Ramos (cell line): ENCODE results near the gene CFAP69.

Experiments
- in situ Hi-C: fragments of 300-500 bp; cut with MboI; formaldehyde crosslinking; loops from one replicate; pipeline ENCODE4 v1.14.3; 2022; ENCODE audit warnings: low sequenced_read_pairs; ENCODE audit not compliant: unreplicated experiment

CFAP69 gene, protein sequence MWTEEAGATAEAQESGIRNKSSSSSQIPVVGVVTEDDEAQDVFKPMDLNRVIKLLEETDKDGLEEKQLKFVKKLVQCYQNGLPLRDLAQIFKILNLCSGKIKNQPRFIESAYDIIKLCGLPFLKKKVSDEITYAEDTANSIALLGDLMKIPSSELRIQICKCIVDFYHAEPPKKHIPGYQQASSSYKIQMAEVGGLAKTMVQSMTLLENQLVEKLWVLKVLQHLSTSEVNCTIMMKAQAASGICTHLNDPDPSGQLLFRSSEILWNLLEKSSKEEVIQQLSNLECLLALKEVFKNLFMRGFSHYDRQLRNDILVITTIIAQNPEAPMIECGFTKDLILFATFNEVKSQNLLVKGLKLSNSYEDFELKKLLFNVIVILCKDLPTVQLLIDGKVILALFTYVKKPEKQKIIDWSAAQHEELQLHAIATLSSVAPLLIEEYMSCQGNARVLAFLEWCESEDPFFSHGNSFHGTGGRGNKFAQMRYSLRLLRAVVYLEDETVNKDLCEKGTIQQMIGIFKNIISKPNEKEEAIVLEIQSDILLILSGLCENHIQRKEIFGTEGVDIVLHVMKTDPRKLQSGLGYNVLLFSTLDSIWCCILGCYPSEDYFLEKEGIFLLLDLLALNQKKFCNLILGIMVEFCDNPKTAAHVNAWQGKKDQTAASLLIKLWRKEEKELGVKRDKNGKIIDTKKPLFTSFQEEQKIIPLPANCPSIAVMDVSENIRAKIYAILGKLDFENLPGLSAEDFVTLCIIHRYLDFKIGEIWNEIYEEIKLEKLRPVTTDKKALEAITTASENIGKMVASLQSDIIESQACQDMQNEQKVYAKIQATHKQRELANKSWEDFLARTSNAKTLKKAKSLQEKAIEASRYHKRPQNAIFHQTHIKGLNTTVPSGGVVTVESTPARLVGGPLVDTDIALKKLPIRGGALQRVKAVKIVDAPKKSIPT

DNA sequence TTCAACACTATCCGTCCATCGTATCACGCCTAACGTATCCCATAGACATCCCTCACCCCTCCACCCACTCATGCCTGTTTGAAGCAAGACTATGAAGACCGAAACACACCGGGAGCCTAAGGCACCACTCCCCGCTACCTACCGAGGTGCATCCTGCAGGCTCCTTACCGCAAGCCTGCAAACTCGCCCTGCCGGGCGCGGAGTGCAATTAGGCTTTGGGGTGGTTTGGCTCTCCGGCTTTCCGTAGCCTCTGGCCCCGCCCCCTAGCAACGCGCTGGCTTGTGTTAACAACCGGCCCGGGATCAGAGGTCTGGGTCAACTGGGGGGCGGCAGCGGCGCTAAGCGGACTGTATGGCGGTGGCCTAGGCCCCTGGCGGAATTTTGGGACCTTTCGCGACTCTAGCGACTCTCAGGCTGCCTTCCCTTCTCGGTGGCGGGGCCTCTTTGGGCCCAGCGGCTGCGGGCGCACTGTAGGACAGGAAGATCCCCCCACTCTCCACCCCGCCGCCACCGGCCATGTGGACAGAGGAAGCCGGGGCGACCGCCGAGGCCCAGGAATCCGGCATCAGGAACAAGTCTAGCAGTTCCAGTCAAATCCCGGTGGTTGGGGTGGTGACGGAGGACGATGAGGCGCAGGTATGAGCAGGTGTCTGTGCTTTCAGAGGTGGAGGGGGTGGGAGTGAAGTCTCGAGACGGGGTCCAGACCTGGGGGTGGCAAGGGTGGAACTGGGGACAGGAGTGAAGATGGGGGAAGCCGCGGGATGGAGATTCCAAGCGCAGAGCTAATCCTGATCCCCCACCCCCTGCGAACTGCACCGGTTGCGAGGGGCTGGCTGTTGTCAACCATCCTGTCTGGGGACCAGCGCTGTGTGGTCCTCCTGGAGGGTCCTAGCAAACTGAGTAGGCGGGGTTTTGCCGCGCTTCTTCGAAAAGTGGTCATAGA is at the start of gene CFAP69:
CFAP69 (plus strand) TSS at position 266 of the 943 bp plus-strand sequence; CDS start at position 517, 251 bp downstream.
- in situ Hi-C loops: no loop called here

DNA sequence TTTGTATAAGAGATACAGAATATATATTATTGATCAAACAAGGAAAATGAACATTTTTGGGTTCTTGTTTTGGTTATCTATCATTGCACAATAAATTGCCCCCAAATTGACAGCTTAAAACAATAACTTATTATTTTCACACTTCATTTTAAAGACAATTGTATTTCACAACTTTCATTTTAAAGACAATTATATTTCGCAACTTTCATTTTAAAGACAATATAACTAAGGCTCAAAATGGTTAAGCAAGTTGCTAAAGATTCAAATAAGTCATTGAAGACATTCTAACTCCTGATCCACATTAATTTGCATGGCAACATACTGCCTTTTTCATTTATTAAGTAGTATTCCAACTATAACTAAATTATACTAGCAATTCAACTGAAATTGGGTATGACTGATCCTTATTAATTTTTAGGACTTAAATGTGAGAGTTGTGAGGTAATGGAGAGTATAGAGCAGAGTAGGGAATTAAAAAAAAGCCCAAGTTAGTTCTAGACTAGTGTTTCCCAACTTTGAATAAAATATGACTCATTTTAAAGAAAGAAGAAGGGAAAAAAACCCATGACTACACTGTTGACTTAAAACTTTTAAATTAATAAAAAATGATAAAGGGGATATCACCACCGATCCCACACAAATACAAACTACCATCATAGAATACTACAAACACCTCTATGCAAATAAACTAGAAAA is 43.3 kb upstream of the CFAP69 start:
- in situ Hi-C loops: no loop called here

DNA sequence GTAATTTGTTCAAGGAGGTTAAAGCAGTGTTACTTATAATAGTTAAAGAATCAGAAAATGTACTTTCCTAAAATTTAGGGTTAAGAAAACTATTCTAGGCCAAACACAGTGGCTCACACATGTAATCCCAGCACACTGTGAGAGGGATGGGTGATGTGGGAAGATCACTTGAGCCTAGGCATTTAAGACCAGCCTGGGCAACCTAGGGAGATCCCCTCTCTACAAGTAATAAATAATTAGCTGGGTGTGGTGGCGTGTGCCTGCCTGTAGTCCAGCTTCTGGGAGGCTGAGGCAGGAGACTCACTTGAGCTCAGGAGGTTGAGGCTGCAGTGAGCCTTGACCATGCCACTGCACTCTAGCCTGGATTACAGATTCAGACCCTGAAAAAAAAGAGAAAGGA is 37.0 kb upstream of the CFAP69 start:
- in situ Hi-C loops: no loop called here

DNA sequence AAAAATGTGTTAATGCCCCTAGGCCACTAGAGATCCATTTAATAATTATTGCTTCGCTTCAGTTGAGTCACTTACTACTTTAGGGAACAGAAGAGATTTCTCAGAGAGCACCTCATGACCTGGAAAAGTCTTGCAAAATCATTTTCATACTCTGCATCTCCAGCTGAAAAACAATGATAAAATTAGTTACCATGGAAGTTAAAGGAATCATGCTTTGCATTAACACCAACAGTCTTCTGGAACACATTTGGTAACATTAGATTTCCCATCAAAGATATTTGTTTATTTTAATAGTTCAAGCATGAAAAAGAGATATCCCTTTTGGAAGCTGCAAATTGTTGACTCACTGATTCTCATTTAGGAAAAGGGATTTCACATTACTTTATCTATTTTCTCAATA is 35.2 kb upstream of the CFAP69 start:
- in situ Hi-C loops: no loop called here

DNA sequence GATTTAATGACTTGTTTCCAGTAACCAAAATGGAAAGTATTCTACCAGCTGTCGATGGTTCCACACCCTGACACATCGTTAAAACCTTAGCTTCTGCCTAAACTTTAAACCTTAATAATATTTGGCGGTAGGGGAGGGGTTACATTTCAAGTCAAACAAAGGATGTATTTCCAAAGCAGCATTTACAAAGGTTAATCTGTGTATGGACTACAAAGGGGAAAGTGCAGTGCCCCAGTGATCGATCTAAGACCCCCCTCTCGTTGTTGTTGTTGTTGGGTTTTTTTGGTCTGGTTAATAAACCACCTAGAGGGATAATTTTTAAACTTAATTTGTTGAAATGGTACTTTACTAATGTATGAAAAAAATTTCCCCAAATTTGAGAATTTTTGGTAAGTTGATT is 34.5 kb upstream of the CFAP69 start:
- in situ Hi-C loops: no loop called here

DNA sequence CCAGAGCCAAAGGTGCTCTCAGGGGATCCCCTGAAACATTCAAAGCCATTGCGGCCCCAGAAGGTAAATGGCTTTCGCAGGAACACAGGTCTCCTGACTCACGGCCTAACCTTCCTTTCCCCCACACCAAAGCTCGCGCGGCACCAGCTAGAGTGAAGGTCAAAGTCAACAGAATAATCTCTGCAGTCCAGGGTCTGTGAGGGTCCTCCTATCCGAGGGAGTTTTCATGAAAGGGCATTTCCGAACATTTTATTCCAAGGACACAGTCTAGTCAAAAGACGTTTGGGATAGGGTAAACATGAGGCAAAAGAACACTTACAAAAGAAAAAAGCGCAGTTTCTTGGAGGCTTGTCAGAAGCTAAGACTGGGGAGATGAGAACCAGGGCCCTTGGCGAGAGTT is 34.0 kb upstream of the CFAP69 start:
- in situ Hi-C loops: no loop called here

DNA sequence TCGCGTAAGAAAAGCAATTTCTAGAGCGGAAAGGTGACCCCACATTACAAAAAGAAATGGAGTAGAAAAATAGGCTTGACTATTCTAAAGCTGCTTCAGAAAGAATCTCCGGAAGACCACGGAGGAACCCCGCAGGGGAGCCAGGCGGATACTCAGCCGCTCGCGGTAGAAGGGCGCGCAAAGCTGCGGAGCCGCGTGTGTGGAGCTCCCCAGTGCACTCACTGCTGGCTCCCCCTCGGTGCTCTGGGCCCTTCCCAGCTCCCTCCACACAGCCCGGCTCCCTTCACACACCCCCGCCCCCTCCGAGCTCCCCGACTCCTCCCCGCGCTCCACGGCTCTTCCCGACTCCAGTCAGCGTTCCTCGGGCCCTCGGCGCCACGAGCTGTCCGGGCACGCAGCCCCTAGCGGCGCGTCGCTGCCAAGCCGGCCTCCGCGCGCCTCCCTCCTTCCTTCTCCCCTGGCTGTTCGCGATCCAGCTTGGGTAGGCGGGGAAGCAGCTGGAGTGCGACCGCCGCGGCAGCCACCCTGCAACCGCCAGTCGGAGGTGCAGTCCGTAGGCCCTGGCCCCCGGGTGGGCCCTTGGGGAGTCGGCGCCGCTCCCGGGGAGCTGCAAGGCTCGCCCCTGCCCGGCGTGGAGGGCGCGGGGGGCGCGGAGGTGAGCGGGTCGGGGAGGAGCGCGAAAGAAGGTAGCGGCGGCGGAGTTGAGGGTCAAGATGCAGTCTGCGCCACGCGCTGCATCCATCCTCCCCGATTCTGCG is 33.4 kb upstream of the CFAP69 start, which contains the start of gene STEAP2:
STEAP2 (plus strand) TSS at position 350 of the 758 bp plus-strand sequence. CDS start 13,343 bp downstream, outside the sequence.
- in situ Hi-C loops: no loop called here

DNA sequence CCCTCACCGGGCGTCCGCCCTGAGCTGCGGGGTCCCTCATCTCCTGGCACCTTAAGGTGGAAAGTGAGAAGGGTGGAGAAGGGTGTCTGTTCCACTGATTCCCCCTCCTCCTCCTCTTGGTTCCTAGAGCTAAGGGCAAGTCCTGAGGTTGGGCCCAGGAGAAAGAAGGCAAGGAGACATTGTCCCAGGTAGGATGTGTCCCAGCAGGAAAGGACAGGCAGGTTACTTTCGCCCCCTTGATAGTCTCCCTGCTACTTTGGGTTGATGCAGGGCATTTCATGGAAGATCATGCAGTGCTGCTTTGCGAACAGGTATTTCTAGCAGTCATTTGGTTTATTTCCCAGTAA is 32.9 kb upstream of the CFAP69 start:
- in situ Hi-C loops: no loop called here

DNA sequence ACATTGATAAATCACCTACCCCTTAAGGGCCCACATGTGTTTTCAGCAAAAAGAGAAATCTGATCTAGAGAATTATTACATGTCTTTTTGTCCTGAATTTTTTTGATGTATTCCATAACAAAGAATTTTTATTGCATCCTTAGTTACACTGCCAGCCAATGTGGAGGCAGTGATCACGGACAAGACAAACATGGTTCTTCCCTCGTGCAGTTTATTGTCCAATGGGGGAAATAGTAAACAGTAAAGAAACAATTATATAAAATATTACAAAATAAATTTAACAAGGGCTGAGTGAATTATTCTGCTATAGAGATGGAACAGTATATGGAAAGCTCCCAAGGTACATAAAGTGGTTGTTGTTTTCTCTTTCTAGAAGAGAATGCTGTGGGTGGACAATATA is 31.5 kb upstream of the CFAP69 start:
- in situ Hi-C loops: no loop called here

DNA sequence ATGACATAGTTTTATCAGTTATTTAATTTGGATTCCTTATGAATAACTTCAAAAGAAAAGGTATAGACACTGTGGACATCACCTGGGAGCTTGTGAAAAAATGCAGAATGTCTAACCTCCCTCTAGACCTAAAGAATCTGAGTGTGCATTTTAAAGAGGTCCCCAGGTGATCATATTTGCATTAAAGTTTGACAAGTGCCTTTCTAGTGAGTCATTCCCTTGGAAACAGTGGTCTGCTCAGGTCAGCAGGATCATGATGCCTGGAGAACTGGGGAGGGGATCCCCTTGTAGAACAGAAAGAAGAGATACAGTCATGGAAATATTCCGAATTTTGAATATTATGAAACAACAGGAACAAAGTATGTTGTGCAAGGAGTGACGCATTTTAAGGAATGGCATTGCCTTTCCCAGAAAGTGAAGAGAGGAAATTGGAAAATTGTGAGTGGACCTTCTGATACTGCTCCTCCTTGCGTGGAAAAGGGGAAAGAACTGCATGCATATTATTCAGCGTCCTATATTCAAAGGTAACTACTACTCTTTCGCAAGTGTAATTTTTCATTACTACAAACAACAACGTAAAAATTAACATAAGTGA is 28.8 kb upstream of the CFAP69 start:
- in situ Hi-C loops: no loop called here

DNA sequence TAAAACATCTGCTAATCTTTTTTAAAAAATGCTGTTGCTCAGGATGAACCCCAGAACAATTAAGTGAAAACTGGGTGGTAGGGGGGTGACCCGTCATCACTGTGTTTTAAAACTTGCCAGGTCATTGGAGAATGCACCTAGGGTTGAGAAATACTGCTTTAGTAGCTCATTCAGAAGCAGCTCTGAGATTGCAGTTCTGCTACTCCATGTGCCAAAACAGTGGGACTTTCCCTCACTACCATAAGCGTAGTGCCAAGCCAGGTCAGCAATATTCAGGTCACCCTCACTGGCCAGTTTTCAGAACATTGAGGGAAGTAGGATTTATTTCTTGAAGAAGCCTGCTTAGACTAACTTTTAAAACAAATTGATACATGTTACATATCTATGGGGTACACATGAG is 28.2 kb upstream of the CFAP69 start:
- in situ Hi-C loops: no loop called here

DNA sequence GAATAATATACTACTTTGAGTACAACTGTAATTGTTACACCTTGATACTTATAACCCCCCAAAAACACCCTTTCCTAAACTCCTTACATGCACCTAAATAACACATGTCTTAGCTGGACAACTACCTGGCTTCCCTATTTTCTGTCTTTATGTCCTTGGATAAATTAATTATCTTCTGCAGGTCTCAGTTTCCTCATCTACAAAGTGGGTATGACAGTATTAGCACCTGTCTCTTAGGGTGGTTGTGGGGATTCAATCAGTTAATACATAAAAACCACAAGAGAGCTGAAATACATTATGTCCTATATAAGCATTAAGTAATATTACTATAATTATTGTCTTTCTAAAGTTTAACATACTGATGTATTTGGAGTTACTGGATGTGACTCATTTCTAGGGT is 22.6 kb upstream of the CFAP69 start:
- in situ Hi-C loops: no loop called here

DNA sequence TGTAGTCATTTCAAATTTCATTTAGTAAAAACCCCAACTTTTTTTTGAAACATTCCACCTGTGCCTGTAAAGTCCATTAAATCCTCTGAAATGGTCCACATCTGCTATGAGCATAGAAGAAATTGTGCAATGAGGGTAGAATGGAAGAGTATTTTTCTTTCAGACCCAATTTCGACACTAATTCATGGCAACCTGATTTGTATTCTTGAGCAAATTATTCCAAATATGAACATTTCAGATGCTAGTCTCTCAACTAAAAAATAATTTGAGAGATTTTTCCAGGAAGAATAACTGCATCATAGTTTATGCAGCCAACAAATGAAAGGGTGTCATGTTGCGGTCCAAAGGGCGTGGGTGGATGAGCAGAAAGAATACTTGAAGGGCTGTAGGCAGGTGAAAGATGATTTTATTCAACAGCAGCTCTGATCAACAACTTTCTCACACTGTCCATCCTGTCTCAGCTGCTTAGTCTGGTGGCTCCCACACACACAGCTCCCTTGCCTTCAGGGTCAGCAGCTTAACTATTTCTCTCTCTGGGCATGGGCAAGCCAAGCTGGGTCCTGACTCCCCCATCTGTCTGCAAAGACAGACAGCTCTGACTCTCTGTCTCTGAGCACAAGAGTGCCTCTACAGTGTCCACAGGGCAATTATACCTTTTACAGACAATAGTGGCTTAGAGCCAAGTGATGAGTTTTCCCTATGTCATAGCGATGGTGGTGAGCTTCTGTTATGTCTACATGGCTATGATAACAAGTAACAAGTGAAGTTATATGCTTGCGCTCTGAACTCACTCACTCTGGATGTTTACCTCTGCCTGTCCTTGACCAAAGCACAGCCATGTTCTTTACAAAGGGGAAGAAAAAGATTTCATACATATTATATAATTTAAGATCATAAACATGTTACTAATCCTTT is 21.9 kb upstream of the CFAP69 start:
- in situ Hi-C loops: no loop called here

DNA sequence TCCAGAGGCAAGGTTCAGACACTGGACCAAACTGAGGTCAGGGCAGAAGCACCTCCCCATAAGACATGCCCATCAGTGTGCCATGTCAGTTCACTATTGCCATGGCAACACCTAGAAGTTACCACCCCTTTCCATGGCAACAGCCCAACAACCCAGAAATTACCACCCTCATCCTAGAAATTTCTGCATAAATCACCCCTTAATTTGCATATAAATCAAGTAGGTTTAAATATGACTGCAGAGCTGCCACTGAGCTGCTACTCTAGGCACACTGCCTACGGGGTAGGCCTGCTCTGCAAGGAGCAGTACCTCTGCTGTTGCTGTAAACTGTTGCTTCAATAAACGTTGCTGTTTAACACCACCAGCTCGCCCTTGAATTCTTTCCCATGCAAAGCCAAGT is 20.8 kb upstream of the CFAP69 start:
- in situ Hi-C loops: no loop called here

DNA sequence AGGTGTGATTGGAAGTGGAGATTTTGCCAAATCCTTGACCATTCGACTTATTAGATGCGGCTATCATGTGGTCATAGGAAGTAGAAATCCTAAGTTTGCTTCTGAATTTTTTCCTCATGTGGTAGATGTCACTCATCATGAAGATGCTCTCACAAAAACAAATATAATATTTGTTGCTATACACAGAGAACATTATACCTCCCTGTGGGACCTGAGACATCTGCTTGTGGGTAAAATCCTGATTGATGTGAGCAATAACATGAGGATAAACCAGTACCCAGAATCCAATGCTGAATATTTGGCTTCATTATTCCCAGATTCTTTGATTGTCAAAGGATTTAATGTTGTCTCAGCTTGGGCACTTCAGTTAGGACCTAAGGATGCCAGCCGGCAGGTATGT is 19.8 kb upstream of the CFAP69 start:
- in situ Hi-C loops: no loop called here

DNA sequence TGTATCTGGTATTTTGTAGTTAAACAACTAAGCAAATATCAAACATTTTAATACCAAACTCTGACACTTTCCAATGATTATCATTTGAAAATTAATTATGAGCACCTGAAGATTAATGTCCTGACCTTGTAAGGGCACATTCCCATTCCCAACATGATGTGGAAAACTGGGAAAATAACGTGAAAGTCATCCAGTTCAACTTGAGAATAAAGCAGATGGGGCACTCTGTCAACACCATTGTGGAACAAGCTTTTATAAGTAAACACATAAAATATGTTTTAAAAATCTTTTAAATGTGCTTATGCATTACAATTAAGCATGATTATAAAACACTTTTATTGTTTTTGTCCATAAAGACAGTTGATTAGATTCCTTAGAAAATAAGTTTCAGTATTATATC is 19.4 kb upstream of the CFAP69 start:
- in situ Hi-C loops: no loop called here

DNA sequence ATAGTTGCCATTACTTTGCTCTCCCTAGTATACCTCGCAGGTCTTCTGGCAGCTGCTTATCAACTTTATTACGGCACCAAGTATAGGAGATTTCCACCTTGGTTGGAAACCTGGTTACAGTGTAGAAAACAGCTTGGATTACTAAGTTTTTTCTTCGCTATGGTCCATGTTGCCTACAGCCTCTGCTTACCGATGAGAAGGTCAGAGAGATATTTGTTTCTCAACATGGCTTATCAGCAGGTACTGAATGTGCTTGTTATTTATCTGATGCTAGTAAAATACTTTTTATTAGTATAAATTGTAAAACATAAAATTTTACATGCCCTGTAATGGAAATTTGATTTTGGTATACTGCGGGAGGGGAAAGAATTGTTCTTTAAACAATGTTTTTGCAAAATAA is 17.7 kb upstream of the CFAP69 start:
- in situ Hi-C loops: no loop called here

DNA sequence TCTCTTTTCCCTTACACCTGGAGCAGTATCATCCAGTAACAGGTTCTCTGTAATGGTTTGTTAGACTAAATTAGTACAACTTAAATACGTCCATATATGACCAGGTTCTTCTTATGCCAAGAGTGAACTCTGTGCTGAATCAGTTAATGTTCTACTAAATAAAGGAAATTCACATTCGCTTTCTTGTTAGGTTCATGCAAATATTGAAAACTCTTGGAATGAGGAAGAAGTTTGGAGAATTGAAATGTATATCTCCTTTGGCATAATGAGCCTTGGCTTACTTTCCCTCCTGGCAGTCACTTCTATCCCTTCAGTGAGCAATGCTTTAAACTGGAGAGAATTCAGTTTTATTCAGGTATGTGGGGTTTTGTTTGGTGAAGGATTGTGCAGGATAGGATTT is 15.3 kb upstream of the CFAP69 start:
- in situ Hi-C loops: no loop called here
